NCI-H1105 treated with DMSO at 0.1 percent for 48 hours (cell line): ENCODE data around the gene PIMREG.

Experiments used
- DNase-seq: peaks from one replicate; lab custom pipeline; 2025; lab: John Stamatoyannopoulos, UW

Gene PIMREG

DNA sequence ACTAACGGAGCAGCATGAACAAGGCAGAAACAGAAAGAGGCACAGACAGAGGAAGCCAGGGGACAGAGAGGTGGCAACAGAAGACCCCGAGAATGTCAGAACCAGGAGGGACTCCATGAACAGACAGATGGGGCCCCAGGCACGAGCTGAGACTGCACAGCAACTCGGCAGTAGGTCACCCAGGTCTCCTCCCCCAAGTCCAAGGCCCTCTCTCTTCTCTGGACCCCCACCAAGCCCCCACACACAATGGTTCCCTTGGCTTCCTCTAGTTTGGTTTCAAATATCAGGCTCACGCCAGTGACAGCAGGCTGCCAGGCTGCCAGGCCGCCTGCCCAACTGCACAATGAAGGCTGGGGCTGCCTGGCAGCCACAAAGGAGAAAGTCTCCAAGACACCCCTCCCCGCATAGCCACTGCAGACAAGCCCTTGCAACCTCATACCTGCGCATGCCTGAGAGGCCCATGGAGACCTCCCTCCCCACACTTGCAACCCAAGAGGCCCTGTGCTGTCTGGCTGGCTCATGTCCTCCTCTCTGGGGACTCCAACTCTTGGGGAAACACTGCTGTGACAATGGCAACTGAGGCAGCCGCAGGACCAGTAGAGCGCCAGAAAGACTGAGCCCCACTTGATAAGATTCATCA, 54.8 kb downstream of the PIMREG start:
- no peak for DNase-seq
